Measurements from ENCODE around the gene APBA2.
"Not testable (repeated sequence)": the region's sequence is repeated elsewhere in the genome, so short reads cannot be mapped to it uniquely, and the experiment has no call there.

The APBA2 gene

GRCh38 chr15:28878209-28878608 is 7.6 kb upstream of the APBA2 start:
- DNase-seq (ENCODE audit: low spot score) = no peak

GRCh38 chr15:28879551-28879950 is 6.2 kb upstream of the APBA2 start:
- no peak for DNase-seq (ENCODE audit: low spot score)

- DNase-seq (ENCODE audit: low spot score) = no peak
Observed at GRCh38 chr15:28880680-28881079, 5.1 kb upstream of the APBA2 start.

GRCh38 chr15:28881170-28881569 is 4.6 kb upstream of the APBA2 start:
- no peak for DNase-seq (ENCODE audit: low spot score)

GRCh38 chr15:28881600-28881999 is 4.2 kb upstream of the APBA2 start:
- no peak for DNase-seq (ENCODE audit: low spot score)

GRCh38 chr15:28884151-28884940 is 1.4 kb upstream of the APBA2 start:
- no peak for DNase-seq (ENCODE audit: low spot score)

GRCh38 chr15:28885128-28885629 is 595 bp upstream of the APBA2 start:
- no peak for DNase-seq (ENCODE audit: low spot score)

- DNase-seq (ENCODE audit: low spot score) = no peak
Observed at GRCh38 chr15:28886431-28887338, 911 bp downstream of the APBA2 start.

GRCh38 chr15:28887339-28888174 is 1.8 kb downstream of the APBA2 start:
- no peak for DNase-seq (ENCODE audit: low spot score)

GRCh38 chr15:28888302-28888894 is 2.6 kb downstream of the APBA2 start:
- no peak for DNase-seq (ENCODE audit: low spot score)

- DNase-seq (ENCODE audit: low spot score) = no peak
Observed at GRCh38 chr15:28888900-28889299, 3.1 kb downstream of the APBA2 start.

- DNase-seq (ENCODE audit: low spot score) = no peak
Observed at GRCh38 chr15:28889346-28889745, 3.6 kb downstream of the APBA2 start.

GRCh38 chr15:28889871-28890270 is 4.1 kb downstream of the APBA2 start:
- DNase-seq (ENCODE audit: low spot score) = not testable (repeated sequence)

- not testable (repeated sequence) for DNase-seq (ENCODE audit: low spot score)
Observed at GRCh38 chr15:28890291-28890690, 4.5 kb downstream of the APBA2 start.

GRCh38 chr15:28890711-28891495 is 5.1 kb downstream of the APBA2 start:
- DNase-seq (ENCODE audit: low spot score) = no peak

- DNase-seq (ENCODE audit: low spot score) = no peak
Observed at GRCh38 chr15:28891588-28891987, 5.8 kb downstream of the APBA2 start.

- no peak for DNase-seq (ENCODE audit: low spot score)
Observed at GRCh38 chr15:28892789-28893610, 7.2 kb downstream of the APBA2 start.

GRCh38 chr15:28894631-28895030 is 8.9 kb downstream of the APBA2 start:
- DNase-seq (ENCODE audit: low spot score) = no peak

GRCh38 chr15:28895146-28895545 is 9.4 kb downstream of the APBA2 start:
- DNase-seq (ENCODE audit: low spot score) = no peak

- no peak for DNase-seq (ENCODE audit: low spot score)
Observed at GRCh38 chr15:28895566-28895965, 9.8 kb downstream of the APBA2 start.

Data from GM03348 (cell line).